Kidney glomerular epithelial cell (primary cell): Measurements from ENCODE around the gene ACSL6.
"Not testable (repeated sequence)": the region's sequence is repeated elsewhere in the genome, so short reads cannot be mapped to it uniquely, and the experiment has no call there.

Experiments
- DNase-seq: peaks from one replicate; lab custom pipeline; 2025; lab: John Stamatoyannopoulos, UW

Gene ACSL6

DNA sequence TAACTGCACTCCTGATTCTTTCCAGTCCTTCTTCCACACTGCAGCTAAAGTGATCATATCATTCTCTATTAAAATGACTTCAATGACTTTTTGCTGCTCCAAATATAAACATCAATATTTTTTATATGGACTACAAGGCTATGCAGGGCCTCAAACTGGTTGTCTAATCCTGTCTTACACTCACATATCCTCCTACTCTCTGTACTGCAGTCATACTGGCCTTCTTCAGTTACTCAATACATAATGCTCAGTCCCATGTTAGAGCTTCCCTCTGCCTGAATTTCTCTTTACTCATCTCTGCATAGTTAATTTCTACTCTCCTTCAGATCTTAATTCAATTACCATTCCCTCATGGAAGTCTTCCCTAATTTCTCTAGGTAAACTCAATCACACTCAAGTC, 69.4 kb downstream of the ACSL6 start:
- no peak for DNase-seq

DNA sequence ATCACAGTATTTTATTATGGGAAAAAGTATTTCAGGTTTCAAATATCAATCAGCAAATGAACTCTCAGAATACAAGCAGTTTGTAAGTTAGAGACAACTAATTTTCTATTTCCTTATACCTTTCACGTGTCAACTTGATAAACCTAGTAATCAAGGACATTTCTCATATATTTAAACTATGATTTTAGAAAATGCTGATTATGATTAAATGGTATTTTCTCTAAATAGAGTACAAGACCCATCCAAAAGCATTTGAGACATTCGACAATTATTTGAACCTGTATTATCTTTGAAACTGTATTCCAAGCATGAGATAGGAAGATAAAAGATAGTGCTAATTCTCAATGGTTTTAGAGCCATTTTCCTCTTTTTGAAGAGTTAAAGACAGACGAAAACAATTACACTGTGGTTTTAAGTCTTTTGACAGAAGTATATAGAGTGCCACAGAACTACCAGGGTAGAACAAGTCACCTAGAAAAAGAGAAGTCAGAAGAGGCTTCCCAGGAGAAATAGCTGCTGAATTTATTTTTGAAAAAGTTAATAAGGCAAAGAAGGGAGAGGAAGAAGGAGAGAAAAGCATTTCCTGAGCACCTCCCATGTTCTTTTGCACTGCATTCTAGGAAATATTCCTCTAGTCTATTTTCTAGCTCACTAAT, 71.6 kb downstream of the ACSL6 start:
- no peak for DNase-seq

- DNase-seq: no peak
Measured at GRCh38 chr5:131932235-131932634, 79.2 kb downstream of the ACSL6 start.

DNA sequence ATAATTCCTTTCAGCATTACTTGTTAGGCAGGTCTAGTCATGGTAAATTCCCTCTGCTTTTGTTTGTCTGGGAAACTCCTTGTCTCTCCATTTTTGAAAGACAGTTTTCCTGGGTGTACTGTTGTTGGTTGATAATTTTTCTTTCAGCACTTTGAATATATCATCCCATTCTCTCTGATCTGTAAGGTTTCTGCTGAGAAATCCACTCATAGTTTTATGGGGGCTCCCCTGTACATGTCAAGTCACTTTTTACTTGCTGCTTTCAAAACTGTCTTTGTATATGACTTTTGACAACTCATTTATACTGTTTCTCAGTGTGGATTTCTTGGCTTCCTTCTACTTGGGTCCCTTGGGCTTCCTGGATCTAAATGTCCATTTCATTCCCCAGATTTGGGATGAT, 82.5 kb downstream of the ACSL6 start:
- no peak for DNase-seq

GRCh38 chr5:131926168-131926567, 85.3 kb downstream of the ACSL6 start:
- DNase-seq: no peak

DNA sequence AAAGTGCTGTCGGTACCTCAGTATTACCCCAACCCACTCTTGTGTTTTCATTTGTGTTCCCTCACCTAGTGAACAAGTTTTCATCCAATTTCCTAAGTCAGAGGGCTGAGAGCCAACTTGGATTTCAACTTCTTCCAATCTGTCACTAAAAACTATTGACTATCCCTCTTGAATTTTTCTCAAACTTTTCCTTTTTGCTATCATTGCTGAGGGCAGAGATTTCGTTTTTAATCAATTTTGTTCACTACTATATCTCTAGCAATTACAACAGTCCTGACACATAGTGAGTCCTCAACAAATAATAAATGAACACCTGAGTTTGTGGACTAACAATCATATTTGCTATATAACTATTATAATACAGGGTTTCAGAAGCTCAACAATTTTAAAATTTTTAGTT, 95.0 kb downstream of the ACSL6 start:
- DNase-seq: no peak

DNA sequence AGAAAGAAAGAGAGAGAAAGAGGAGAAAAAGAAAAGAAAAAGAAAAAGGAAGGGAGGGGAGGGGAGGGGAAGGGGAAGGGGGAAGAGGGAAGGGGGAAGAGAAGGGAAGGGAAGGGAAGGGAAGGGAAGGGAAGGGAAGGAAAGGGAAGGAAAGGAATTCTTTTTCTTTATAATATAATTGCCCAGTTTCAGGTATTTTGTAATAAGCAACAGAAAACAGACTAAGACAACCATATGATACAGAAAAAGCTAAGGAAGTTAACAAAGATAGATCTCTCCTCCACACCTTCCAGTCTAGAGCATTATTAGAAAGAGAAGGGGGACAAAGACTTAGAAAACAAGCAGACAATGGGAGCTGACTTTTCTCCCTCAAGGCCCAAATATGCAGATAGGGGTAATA, 97.0 kb downstream of the ACSL6 start:
- DNase-seq: no peak

GRCh38 chr5:131913603-131914002, 97.9 kb downstream of the ACSL6 start:
- DNase-seq: no peak

- no peak for DNase-seq
Measured at GRCh38 chr5:131906668-131907067, 104.8 kb downstream of the ACSL6 start.

GRCh38 chr5:131902266-131902665, 109.2 kb downstream of the ACSL6 start:
- not testable (repeated sequence) for DNase-seq
